GM21367 (cell line): Measurements from ENCODE around the gene CALHM1.
"Not testable (repeated sequence)": the region's sequence is repeated elsewhere in the genome, so short reads cannot be mapped to it uniquely, and the experiment has no call there.

Source experiments
- ATAC-seq: cut with Tn5 transposase; IDR thresholded peaks from one replicate; pipeline ENCODE4 v1.9.1; 2021; ENCODE audit not compliant: unreplicated experiment

CALHM1 gene

GRCh38 chr10:103458720-103459119 is at the start of gene CALHM1:
Gene CALHM1, minus strand, starts transcription at chr10:103458900. Its CDS starts 149 bp downstream, at chr10:103458751.
- ATAC-seq = peak; percentile 62

GRCh38 chr10:103507235-103508191 is 48.8 kb upstream of the CALHM1 start:
- no peak for ATAC-seq

GRCh38 chr10:103506061-103506460 is 47.4 kb upstream of the CALHM1 start:
- no peak for ATAC-seq

GRCh38 chr10:103504181-103504783 is 45.6 kb upstream of the CALHM1 start:
- ATAC-seq = no peak

- not testable (repeated sequence) for ATAC-seq
These were observed 45.1 kb upstream of the CALHM1 start for GRCh38 chr10:103503777-103504176.

- ATAC-seq = no peak
These were observed 44.4 kb upstream of the CALHM1 start for GRCh38 chr10:103502849-103503660.

DNA sequence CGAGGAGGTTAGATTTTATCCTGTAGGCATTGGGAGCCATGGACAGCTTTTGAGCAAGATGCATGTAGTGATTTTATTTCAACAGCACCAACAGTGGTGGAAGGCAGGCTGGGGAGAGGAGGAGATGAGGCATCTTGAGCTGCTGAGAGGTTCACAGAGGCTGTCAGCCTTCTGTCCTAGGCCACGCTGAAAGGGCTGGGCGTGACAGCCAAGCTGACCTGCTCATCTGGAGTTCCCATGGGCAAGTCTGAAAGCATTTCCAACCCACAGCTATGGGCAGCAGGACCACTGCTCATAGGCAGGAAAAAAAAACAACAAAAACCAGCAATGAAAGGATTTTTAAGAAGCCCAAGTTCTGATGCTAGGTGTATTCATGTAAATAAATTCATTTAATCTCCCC is 42.5 kb upstream of the CALHM1 start:
- ATAC-seq = no peak

GRCh38 chr10:103500481-103500880 is 41.8 kb upstream of the CALHM1 start:
- ATAC-seq = no peak

DNA sequence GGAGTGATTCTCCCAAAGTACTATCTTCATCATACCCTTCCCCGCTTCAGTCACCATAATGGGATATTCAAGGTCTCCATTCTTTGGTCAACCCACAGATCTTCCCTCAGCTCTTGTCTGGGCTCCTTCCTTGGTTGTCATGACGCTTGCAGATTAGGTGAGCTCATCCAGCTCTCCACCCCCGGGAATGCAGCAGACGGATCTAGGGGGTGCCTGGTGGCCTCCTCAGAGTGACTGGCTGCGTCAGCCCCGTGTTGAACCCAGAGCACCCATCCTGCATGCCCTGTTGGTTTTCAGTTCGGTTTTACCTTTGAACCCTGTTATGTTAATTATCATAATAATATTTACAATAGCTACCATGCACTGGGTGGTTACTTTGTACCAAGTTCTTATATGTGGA is 41.2 kb upstream of the CALHM1 start:
- no peak for ATAC-seq

- no peak for ATAC-seq
These were observed 40.4 kb upstream of the CALHM1 start for GRCh38 chr10:103498936-103499638.

DNA sequence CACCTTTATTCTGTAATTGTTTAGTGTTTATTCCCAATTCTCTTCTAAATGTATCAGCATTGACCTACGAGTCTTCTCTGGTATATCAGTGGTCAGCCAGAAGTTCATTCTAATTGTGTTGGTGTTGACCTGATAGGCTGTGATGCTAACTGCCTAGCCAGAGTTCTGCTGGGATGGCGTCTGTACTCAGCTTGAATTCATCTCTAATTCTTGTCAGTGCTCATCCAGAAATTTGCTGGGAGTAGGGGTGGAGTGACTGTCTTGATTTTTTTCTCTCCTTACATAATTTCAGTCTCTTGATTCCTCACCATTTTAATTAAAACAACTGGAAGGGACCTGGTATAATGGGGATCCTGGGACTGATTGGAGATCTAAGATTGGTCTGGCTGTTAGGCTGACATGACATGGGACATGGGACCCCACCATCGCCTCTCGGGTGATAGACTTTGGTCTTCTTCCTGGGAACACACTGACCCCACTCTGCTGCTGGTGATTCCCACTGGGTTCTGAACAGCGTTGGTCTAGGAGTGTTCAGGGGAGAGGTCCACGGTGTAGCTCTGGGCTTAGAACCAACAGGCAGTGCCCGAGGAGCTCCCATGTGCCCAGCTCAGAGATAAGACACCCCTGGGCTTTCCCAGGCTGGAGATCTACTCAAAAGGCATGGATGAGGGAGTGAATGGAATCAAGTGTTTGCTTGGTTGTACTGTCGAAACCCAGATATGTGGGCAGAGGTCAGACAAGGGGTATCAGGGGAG is 38.6 kb upstream of the CALHM1 start:
- ATAC-seq = no peak

- ATAC-seq = no peak
These were observed 36.6 kb upstream of the CALHM1 start for GRCh38 chr10:103495321-103495720.

- ATAC-seq = no peak
These were observed 35.5 kb upstream of the CALHM1 start for GRCh38 chr10:103493916-103494877.

- ATAC-seq = no peak
These were observed 34.7 kb upstream of the CALHM1 start, which contains the start of gene NEURL1 for GRCh38 chr10:103493362-103493915. Gene NEURL1, plus strand, starts transcription at chr10:103493705. Its CDS starts 683 bp downstream, at chr10:103494388.

- ATAC-seq = no peak
These were observed 34.1 kb upstream of the CALHM1 start for GRCh38 chr10:103492655-103493261.

DNA sequence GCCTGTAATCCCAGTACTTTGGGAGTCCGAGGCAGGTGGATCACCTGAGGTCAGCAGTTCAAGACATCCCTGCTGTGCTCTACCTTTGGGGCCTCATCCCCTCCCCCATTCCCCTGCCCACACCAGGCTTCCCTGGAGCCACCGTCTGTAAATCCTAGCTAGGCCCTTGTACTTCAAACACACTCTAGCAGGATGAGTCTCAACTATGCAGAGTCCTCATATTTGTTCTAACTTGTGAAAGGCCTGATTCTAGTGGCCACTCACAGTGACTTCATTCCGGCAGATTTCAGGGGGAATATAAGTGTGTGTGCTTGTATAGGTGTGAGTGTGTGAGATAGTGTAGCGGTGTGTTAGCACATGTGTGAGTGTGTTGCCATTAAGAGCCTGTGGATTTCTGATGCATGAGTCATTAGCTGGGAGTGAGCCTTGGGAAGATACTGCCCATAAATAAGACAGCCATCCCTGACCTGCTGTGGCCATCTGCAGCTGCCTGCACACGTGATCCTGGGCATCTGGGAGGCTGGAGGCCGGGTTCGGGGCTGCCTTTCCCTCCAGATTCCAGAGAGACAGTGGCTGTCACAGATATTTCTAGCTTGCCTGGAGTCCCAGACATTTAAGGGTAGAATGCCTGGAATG is 33.1 kb upstream of the CALHM1 start:
- no peak for ATAC-seq

- no peak for ATAC-seq
These were observed 32.2 kb upstream of the CALHM1 start for GRCh38 chr10:103490986-103491314.

- ATAC-seq = no peak
These were observed 28.7 kb upstream of the CALHM1 start for GRCh38 chr10:103487410-103487708.
